PFSK-1 (cell line): ENCODE data around the gene SIX3.

ENCODE experiments used
- FOXP2 ChIP-seq: optimal IDR thresholded peaks from 2 replicates; pipeline ENCODE3; 2011; ENCODE audit warnings: borderline replicate concordance, control low read depth, inconsistent platforms; ENCODE audit not compliant: insufficient read depth; ENCODE audit errors: extremely low read length, extremely low read depth
- POLR2AphosphoS5 ChIP-seq: IDR thresholded peaks from 2 replicates; pipeline ENCODE4 v1.6.1; 2012; ENCODE audit warnings: low read depth, mild to moderate bottlenecking, control low read depth, low read length, moderate library complexity
- SIN3A ChIP-seq: IDR thresholded peaks from 2 replicates; pipeline ENCODE4 v1.6.1; 2012; ENCODE audit warnings: mild to moderate bottlenecking, low read length, moderate library complexity, borderline replicate concordance; ENCODE audit not compliant: insufficient read depth
- TAF1 ChIP-seq: IDR thresholded peaks from 2 replicates; pipeline ENCODE4 v1.6.1; 2012; ENCODE audit warnings: low read length, control low read depth, borderline replicate concordance; ENCODE audit not compliant: insufficient read depth
- TF ChIP-seq, protein P1 (sequence below), 2 experiments: IDR thresholded peaks; 2 replicates each; pipeline versions ENCODE4 v1.6.1 to v1.8.0; 2011 to 2012; ENCODE audit warnings: low read depth in 2 of 2, low read length in 2 of 2, control low read depth in 1 of 2, inconsistent platforms in 1 of 2, mild to moderate bottlenecking in 1 of 2, moderate library complexity in 1 of 2; ENCODE audit not compliant: insufficient read depth in 1 of 2

Gene SIX3

DNA sequence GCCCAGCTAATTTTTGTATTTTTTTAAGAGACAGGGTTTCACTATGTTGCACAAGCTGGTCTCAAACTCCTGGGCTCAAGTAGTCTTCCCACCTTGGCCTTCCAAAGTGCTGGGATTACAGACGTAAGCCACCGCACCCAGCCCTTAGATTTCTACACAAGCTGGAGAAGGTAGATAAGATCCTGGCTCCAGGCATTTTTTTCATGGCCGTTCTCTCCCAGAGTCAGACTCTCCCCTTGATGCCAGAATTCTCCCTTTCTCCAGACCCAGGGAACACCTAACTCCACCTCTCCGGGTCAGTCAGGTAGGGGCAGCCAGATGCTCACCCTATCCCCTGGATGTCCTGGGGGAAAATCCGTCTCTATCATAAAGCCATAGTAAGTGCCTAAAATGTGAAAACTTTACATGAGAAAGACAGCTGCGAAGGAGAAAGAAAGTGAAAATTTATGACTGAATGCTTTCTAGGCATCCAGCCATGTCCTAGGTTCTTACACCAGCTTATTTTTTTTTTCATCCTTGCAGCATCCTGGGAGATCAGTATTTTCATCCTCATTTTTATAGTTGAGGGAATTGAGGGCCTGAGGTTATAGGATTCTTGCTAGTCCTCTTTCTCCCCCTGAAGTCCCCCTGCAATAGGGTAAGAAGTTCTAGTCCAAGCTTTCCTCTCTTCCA lies 16.3 kb downstream of the SIX3 start:
- TF ChIP-seq FOXP2: no peak
- TF ChIP-seq, protein P1, sequence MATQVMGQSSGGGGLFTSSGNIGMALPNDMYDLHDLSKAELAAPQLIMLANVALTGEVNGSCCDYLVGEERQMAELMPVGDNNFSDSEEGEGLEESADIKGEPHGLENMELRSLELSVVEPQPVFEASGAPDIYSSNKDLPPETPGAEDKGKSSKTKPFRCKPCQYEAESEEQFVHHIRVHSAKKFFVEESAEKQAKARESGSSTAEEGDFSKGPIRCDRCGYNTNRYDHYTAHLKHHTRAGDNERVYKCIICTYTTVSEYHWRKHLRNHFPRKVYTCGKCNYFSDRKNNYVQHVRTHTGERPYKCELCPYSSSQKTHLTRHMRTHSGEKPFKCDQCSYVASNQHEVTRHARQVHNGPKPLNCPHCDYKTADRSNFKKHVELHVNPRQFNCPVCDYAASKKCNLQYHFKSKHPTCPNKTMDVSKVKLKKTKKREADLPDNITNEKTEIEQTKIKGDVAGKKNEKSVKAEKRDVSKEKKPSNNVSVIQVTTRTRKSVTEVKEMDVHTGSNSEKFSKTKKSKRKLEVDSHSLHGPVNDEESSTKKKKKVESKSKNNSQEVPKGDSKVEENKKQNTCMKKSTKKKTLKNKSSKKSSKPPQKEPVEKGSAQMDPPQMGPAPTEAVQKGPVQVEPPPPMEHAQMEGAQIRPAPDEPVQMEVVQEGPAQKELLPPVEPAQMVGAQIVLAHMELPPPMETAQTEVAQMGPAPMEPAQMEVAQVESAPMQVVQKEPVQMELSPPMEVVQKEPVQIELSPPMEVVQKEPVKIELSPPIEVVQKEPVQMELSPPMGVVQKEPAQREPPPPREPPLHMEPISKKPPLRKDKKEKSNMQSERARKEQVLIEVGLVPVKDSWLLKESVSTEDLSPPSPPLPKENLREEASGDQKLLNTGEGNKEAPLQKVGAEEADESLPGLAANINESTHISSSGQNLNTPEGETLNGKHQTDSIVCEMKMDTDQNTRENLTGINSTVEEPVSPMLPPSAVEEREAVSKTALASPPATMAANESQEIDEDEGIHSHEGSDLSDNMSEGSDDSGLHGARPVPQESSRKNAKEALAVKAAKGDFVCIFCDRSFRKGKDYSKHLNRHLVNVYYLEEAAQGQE (IDR thresholded peaks at IDR 0.05; ENCODE audit: insufficient read depth in 1 of 2, low read depth in 2 of 2, low read length in 2 of 2): no peak
- no peak for TF ChIP-seq SIN3A
- TF ChIP-seq POLR2AphosphoS5: no peak
- no peak for TF ChIP-seq TAF1

DNA sequence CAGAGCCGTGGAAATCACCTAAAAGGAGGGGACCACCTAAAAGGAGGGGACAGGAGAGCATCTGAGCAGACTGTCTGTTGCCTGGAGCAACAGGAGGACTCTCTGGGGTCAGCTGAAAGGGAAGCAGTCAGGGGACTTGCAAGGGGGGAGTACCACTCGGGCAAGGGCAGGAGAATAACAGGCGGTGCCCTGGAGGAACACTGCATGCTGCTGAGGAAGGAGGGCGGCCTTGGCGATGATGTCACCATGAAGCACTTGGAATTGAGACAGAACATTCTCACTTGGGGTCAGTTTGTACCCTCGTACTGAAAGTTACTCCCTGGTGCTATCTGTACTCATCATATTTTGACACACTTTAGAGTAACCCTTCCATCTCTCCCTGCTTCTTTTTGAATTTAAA lies 18.4 kb downstream of the SIX3 start:
- TF ChIP-seq POLR2AphosphoS5 (no peak), TAF1 (no peak), SIN3A (no peak), FOXP2 (no peak)
- TF ChIP-seq, protein P1 (IDR thresholded peaks at IDR 0.05; ENCODE audit: insufficient read depth in 1 of 2, low read depth in 2 of 2, low read length in 2 of 2): no peak

DNA sequence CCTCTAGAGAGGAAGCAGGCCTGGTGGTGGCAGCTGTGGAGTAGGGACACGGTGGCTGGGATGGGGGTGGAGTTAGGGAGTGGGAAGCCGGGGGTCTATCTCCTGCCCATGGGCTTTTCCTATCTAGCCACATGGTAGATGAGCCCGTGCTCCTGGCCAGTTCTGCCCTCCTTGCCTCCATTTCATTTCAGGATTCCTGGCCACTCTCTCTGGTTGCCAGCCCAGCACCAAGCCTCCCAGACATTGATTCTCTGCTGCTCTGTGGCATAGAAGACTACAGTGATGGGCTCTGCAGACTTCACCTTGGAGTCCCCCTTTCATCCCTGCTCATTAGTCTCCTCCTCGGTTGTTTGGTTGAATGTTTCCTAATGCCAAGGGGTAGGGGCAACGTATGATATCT lies 19.4 kb downstream of the SIX3 start:
- TF ChIP-seq FOXP2 (no peak), TAF1 (no peak), POLR2AphosphoS5 (no peak), SIN3A (no peak)
- TF ChIP-seq, protein P1 (IDR thresholded peaks at IDR 0.05; ENCODE audit: insufficient read depth in 1 of 2, low read depth in 2 of 2, low read length in 2 of 2): no peak

DNA sequence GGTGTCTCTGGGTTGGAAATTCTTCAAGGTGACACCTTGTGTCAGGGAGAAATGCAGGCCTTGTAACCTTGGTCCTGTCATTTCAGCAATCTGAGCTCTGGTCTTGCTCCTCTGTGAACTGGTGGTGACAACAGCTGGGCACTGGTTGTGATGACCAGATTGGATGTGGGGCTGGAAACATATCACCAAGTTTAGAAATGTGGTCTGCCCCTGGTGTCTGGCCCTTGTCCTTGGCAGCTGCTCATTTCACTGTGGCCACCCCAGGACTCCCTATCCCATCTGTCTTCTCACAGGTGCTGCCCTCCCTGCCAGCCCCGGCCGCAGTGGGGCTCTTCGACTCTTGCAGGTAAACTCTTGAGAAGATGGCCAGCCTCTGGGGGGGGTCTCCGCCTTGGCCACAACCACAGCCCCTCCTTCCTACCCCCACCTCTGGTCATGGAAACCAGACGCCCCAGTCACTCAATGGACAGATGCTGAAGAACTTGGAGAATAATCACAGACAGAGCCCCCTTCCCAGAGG lies 20.7 kb downstream of the SIX3 start:
- TF ChIP-seq FOXP2: no peak
- no peak for TF ChIP-seq POLR2AphosphoS5
- TF ChIP-seq TAF1: no peak
- TF ChIP-seq, protein P1 (IDR thresholded peaks at IDR 0.05; ENCODE audit: insufficient read depth in 1 of 2, low read depth in 2 of 2, low read length in 2 of 2): no peak
- TF ChIP-seq SIN3A: no peak
